ENCODE results near the gene GPR89B. TPM values are rescaled to one million over a fixed set of nuclear protein-coding genes. Genes with fewer than 3 reads are reported as not detected.
"Not testable (repeated sequence)": the region's sequence is repeated elsewhere in the genome, so short reads cannot be mapped to it uniquely, and the experiment has no call there.

GPR89B gene
- 14.4 TPM for total RNA-seq

- intact Hi-C loops (cut with DNase I), result not testable (repeated sequence)
- peak; percentile 100 for ATAC-seq
- DNase-seq (ENCODE audit: low spot score), result peak; percentile 95
Observed at GRCh38 chr1:147928236-147929132, at the start of gene GPR89B. TSS of gene GPR89B (plus strand) at chr1:147928420. CDS start at chr1:147928537, 117 bp downstream.

DNA sequence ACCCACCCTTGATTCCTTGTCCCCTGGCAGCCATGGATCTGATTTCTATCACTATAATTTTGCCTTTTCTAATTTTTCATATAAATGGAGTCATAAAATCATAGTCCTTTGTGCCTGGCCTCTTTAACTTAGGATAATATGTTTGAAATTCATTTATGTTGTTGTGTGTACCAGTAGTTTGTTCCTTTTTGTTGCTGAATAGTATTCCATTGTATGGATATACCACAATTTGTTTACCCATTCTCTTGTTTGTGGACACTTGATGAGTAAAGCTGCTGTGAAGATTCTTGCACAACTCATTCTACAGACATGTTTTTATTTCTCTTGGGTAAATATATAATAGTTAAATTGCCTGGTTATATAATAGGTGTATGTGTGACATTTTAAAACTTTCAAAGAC, 48.3 kb upstream of the GPR89B start:
- ATAC-seq, result no peak
- no peak for DNase-seq (ENCODE audit: low spot score)
- intact Hi-C loops (cut with DNase I), result no loop called here

DNA sequence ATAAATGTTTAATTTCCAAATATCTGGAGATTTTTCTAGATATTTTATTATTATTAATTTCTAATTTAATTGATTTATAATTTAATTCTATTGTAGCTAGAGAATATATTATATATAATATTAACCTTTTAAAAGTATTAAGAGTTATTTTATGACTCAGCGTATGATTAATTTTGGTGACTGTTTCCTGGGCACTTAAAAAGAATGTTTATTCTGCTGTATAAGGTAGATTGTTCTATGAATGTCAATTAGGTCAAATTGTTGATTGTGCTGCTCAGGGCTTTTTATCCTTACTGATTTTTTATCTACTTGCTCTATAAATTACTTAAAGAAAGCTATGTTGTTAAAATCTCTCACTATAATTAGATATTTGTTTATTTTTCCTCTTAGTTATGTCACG, 45.7 kb upstream of the GPR89B start:
- intact Hi-C loops (cut with DNase I), result no loop called here
- ATAC-seq (no peak), DNase-seq (ENCODE audit: low spot score) (no peak)

DNA sequence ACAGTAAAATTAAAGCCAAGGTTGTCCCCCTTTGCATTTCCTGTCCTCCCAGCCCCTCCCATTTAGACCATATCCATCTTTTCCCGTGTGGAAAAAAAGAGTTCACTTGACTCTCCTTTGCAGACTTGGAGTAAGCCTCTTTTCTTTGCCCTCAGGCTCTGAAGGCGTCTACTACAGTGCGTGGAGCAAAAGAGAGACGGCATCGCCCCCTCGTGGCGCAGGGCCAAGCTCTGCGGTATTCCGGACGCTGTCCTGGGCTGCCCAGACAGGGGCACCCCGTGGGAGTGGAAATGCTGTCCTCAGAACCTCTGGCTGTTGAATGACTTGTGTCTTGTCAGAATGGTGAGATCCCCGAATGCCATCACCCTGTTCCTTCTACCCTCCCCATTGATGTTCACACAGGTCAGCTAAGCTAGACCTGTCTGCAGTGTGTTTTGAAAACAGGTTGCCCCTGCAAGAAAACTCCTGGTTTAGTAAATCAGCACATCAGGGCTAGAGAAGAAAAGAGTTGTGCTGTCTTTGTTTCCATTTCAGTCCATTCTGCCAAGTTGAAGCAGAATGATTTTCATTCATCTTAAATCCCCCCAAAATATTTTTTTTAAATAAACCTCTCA, 37.9 kb upstream of the GPR89B start:
- intact Hi-C loops (cut with DNase I), result loop anchor here (10.0 kb wide), 1 partner anchor 385 kb away; no protein-coding TSS in a partner anchor
- peak; percentile 79 for DNase-seq (ENCODE audit: low spot score)
- ATAC-seq, result peak; percentile 67

DNA sequence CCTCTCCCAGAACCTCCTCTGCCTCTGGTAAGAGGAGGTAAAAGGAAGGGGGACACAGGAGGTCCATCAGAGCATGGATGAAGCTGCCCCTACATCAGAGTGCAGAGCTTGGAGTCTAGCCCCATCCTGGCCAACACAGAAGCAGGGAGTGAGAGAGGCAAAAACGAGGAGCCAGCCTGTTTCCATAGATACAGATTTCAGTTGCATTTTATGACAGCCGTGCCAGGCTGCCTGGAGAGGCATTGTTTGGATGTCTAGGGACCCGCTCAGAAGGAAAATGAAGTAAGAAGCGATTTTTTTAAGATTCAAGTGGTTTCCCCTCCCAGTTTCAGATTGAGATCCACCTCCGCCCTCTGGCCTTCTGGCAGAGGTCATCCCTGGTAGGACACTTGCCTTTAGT, 37.1 kb upstream of the GPR89B start:
- no peak for ATAC-seq
- intact Hi-C loops (cut with DNase I), result loop anchor here (10.0 kb wide), 1 partner anchor 386 kb away; no protein-coding TSS in a partner anchor

GRCh38 chr1:147892216-147892615, 36.0 kb upstream of the GPR89B start:
- ATAC-seq (peak; percentile 49), DNase-seq (ENCODE audit: low spot score) (no peak)
- intact Hi-C loops (cut with DNase I), result loop anchor here (10.0 kb wide), 1 partner anchor 387 kb away; no protein-coding TSS in a partner anchor

More for the DNA sequence above, 37.1 kb upstream of the GPR89B start:
- DNase-seq (ENCODE audit: low spot score), result no peak

DNA sequence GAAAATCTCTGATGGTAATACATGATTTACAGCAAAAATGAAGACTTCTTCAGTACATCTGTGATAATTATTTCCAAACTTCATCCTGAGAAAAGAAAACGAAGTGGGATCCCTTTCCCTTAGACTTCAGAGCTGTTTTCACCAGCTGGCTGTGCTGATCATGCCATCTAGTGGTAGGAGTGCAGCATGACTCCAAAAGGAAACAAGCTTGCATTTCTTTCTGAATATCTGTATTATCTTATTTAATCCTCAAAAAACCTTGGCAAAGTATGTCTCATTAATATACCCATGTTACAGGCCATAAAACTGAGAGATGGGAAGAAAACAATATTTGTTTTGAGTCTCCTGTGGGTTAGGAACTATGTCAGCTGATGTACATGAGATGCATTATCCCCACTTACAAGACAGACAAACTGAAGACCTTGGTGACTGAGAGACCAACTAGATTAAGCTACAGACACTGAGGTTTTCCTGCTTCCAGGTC, 35.4 kb upstream of the GPR89B start:
- peak; percentile 75 for ATAC-seq
- intact Hi-C loops (cut with DNase I), result loop anchor here (10.0 kb wide), 1 partner anchor 388 kb away; no protein-coding TSS in a partner anchor
- DNase-seq (ENCODE audit: low spot score), result no peak

GRCh38 chr1:147895123-147895522, 33.1 kb upstream of the GPR89B start:
- DNase-seq (ENCODE audit: low spot score) (no peak), ATAC-seq (no peak)
- intact Hi-C loops (cut with DNase I), result loop anchor here (10.0 kb wide), 1 partner anchor 390 kb away; no protein-coding TSS in a partner anchor

- ATAC-seq (peak; percentile 38), DNase-seq (ENCODE audit: low spot score) (no peak)
- intact Hi-C loops (cut with DNase I), result loop anchor here (10.0 kb wide), 1 partner anchor 392 kb away; no protein-coding TSS in a partner anchor
Observed at GRCh38 chr1:147897029-147897752, 31.0 kb upstream of the GPR89B start.

DNA sequence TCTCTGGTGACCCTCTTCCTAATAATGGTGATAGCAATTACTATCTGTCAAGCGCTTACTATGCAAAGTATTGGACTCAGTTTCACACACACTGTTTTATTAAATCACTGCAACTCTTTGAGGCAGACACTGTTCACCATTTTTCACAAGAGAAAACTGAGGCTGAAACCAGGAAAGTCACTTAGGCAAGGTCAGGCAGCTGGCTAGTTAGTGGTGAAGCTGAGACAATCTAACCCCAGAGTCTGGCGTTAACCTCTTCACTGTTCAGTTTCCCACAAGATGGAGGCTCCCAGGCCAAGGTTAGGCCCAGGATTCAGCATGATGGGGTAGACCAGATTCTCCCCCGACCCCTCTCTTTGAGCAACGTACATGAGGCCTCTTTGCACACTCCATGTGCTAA, 30.4 kb upstream of the GPR89B start:
- intact Hi-C loops (cut with DNase I), result loop anchor here (10.0 kb wide), 1 partner anchor 393 kb away; no protein-coding TSS in a partner anchor
- DNase-seq (ENCODE audit: low spot score) (no peak), ATAC-seq (no peak)

DNA sequence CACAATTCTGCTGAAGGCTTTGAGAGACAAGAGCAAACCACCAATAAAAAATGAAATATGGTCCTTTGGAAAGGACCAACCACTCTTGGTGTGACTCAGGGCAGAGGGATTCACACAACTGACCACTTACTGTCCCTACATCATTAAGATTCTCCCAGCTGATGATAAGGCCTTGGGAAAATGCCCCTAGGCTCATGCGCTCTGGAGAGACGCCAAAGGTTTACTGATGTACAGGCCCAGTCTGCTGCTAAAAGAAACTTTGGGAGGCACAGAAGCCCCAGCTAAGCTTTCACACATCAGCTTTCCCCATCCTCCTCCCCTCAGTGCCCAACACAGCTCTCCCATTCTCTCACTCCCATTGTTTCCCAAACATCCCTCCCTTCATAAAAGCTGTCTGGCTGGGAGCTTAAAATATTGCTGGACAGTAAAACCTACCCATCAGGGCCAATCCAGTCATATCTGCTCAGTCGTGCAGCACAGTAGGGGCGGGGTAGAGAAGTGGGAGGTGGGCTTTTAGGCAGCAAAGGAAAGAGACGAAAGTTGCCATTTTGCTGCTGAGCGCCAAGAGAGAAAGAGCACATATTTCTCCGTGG, 25.9 kb upstream of the GPR89B start, which contains the start of gene GJA8:
GJA8 (plus strand) TSS at position 543 of the 593 bp plus-strand sequence. CDS start 5,161 bp downstream, outside the sequence.
- intact Hi-C loops (cut with DNase I), result no loop called here
- no peak for ATAC-seq
- DNase-seq (ENCODE audit: low spot score), result no peak

DNA sequence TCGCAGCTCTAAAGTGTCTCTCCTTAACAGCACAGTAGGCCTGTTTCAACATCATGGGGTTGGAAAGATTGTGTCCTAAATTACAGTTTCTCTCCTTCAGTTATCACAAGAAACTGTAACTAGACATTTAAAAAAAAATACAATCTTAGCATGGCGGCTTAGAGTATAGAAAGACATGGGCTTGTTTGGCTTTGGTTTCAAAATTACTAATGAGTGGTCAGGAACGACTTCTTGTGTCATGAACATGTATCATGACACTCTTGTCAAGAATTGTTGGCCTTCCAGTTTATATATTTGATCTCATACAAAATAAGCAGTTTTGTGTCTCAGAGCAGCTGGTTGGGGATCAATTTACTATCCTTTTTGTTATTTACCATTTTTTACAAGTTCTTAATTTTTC, 23.5 kb upstream of the GPR89B start:
- DNase-seq (ENCODE audit: low spot score), result no peak
- no peak for ATAC-seq
- intact Hi-C loops (cut with DNase I), result no loop called here

DNA sequence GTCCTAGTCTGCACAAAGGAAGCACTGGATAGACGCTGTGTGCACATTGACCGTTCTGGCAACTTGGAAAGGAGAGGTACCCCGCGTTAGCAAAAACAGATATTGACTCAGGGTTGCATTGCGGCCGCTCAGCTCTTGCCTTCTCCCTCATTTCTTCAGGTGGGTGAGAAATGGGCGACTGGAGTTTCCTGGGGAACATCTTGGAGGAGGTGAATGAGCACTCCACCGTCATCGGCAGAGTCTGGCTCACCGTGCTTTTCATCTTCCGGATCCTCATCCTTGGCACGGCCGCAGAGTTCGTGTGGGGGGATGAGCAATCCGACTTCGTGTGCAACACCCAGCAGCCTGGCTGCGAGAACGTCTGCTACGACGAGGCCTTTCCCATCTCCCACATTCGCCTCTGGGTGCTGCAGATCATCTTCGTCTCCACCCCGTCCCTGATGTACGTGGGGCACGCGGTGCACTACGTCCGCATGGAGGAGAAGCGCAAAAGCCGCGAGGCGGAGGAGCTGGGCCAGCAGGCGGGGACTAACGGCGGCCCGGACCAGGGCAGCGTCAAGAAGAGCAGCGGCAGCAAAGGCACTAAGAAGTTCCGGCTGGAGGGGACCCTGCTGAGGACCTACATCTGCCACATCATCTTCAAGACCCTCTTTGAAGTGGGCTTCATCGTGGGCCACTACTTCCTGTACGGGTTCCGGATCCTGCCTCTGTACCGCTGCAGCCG, 20.3 kb upstream of the GPR89B start:
- intact Hi-C loops (cut with DNase I), result no loop called here
- DNase-seq (ENCODE audit: low spot score) (no peak), ATAC-seq (no peak)

DNA sequence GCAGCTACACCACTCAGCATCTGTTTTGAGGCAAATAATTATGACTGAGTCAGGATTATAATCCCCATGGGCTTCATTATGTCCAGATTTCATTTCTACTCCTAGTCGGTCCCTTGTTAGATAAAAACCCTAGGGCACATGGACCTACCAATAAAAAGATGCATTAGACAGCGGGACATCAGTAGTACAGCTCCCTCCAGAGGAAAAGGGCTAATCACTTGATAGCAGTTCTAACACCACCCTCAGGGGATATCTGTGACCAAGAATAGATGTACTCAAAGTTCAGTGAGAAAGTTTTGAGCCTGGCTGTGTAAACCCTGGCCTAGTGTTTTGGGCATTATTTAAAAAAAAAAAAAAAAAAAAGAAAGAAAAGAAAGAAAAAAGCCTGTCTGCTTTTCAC, 15.7 kb upstream of the GPR89B start:
- DNase-seq (ENCODE audit: low spot score) (no peak), ATAC-seq (no peak)
- intact Hi-C loops (cut with DNase I), result no loop called here

GRCh38 chr1:147913362-147913942, 14.8 kb upstream of the GPR89B start:
- ATAC-seq, result no peak
- intact Hi-C loops (cut with DNase I), result no loop called here
- DNase-seq (ENCODE audit: low spot score), result no peak

DNA sequence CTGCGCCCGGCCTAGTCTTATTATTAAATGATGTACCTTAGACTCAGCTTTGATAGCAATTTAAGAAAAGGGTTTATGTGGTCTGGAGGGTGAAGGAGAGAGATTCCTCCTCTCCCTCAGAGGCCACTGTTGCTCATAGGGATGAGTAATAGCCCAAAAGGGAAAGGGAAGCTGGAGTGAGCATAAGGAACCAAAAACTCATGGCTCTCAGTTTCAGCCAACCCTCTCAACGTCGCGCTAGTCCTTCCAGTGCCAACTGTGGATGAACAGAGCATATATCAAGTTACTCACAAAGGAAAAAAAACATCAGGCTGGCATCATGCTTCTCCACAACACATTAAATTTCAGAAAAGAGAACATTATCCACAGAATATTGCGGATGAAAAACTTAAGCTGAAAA, 8.3 kb upstream of the GPR89B start:
- intact Hi-C loops (cut with DNase I), result no loop called here
- DNase-seq (ENCODE audit: low spot score), result no peak
- ATAC-seq, result no peak

- ATAC-seq, result no peak
- no peak for DNase-seq (ENCODE audit: low spot score)
- intact Hi-C loops (cut with DNase I), result no loop called here
Observed at GRCh38 chr1:147924813-147925212, 3.4 kb upstream of the GPR89B start.

DNA sequence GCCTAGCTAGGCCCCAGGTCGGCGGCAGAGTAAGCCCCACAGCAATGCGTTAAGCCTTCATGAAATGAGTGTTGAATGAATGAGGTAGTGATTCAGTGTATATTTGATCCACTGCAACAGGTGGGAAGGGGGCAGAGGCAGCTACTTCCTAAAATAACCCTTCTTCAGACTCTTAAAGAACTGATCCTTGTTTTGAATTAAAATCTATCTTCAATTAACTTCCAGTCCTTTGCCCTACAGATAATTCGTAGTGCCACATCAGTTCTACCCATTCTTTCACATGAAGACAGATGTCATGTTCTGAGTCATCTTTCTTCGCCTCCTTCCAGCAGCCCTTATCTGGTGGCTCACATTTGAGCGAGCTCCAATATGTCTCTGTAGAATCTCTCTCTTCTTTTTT, 1.0 kb upstream of the GPR89B start:
- DNase-seq (ENCODE audit: low spot score); ATAC-seq; intact Hi-C loops (cut with DNase I): not testable (repeated sequence)
